GM12891 (cell line): Measurements from ENCODE around the gene ITGB1BP1.
"Not testable (repeated sequence)": the region's sequence is repeated elsewhere in the genome, so short reads cannot be mapped to it uniquely, and the experiment has no call there.

Experiments used
- DNase-seq: peaks from one replicate; pipeline ENCODE4 v3.0.0; 2011; ENCODE audit warnings: low spot score; ENCODE audit not compliant: insufficient read length
- FAIRE-seq: peaks from 2 replicates; lab custom pipeline; 2011; peaks lifted over from hg19 to GRCh38; lab: Jason Lieb, UNC
- PAX5 ChIP-seq: IDR thresholded peaks from 2 replicates; pipeline ENCODE4 v1.6.1; 2011; ENCODE audit warnings: low read length, moderate library complexity, mild to moderate bottlenecking; ENCODE audit not compliant: insufficient read depth, severe bottlenecking
- POLR2A ChIP-seq: IDR thresholded peaks from 2 replicates; pipeline ENCODE4 v1.6.1; 2011; ENCODE audit warnings: low read depth, low read length, control low read depth
- POLR2AphosphoS5 ChIP-seq: IDR thresholded peaks from 2 replicates; pipeline ENCODE4 v1.6.1; 2011; ENCODE audit warnings: low read depth, low read length, control low read depth
- POU2F2 ChIP-seq: IDR thresholded peaks from 2 replicates; pipeline ENCODE4 v1.6.1; 2011; ENCODE audit warnings: low read depth, mild to moderate bottlenecking, control low read depth, low read length, moderate library complexity
- SPI1 ChIP-seq: IDR thresholded peaks from 2 replicates; pipeline ENCODE4 v1.6.1; 2011; ENCODE audit warnings: low read depth, low read length, control low read depth
- TAF1 ChIP-seq: IDR thresholded peaks from 2 replicates; pipeline ENCODE4 v1.6.1; 2011; ENCODE audit warnings: low read depth, low read length, control low read depth

ITGB1BP1 gene

DNA sequence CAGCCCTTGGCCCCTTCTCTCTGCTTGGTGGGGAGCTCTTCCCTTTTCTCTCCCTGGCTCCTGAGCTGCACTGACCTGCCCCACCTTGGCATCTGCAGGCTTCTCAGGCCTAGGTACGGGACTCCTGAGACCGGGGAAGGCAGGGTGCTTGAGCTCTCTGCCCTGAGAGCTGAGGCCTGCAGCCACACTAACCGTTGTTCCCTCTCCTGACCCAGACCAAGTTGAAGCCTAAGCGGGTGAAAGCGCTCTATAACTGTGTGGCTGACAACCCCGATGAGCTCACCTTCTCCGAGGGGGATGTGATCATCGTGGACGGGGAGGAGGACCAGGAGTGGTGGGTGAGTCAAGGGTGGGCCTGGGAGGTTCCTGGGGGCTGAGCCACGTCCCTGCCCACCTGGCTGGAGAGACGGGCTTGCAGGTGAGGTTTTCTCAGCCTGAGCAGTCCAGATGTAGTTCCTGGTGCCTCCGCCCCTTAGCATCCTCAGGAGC lies 22.2 kb downstream of the ITGB1BP1 start:
- TF ChIP-seq TAF1 = no peak
- TF ChIP-seq PAX5 = no peak
- TF ChIP-seq SPI1 = no peak
- no peak for TF ChIP-seq POLR2AphosphoS5
- no peak for TF ChIP-seq POU2F2
- TF ChIP-seq POLR2A = no peak
- FAIRE-seq = no peak
- DNase-seq = no peak

DNA sequence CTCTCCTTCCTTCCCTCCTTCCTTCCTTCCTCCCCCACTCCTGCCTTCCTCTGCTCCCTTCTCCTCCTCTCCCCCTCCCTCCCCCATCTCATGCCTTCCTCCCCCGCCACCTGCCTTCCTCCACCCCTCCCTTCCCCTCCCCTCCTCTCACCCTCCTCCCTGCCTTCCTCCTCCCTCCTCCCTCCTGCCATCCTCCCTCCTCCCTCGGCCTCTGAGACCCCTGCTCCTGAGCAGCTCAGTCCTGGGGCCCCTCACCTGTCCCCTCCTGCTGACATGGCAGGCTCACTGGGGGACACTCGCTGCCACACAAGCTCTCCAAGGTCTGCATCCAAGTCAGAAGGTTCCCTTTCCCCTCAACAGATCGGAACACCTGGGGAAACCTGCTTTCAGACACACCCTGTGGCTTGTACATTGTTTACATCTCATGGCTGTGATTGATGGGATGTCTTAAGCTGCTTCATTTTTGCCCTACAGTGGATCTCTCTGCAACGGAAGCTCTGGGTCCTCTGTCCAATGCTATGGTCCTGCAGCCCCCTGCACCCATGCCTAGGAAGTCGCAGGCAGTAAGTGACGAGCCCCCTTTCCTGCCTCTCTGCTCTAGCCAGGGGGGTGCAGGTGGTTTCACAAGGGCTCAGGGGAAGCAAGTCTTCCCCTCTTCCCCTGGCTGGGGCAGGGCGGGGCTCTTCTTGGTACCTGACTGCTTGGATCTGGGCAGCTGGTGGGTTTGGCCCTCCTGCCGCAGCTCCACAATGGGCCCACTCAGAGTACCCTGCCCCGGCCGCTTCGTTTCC lies 22.9 kb downstream of the ITGB1BP1 start:
- TF ChIP-seq SPI1 (no peak), POLR2AphosphoS5 (no peak), POU2F2 (no peak), TAF1 (no peak), POLR2A (no peak), PAX5 (no peak)
- FAIRE-seq (no peak), DNase-seq (no peak)

DNA sequence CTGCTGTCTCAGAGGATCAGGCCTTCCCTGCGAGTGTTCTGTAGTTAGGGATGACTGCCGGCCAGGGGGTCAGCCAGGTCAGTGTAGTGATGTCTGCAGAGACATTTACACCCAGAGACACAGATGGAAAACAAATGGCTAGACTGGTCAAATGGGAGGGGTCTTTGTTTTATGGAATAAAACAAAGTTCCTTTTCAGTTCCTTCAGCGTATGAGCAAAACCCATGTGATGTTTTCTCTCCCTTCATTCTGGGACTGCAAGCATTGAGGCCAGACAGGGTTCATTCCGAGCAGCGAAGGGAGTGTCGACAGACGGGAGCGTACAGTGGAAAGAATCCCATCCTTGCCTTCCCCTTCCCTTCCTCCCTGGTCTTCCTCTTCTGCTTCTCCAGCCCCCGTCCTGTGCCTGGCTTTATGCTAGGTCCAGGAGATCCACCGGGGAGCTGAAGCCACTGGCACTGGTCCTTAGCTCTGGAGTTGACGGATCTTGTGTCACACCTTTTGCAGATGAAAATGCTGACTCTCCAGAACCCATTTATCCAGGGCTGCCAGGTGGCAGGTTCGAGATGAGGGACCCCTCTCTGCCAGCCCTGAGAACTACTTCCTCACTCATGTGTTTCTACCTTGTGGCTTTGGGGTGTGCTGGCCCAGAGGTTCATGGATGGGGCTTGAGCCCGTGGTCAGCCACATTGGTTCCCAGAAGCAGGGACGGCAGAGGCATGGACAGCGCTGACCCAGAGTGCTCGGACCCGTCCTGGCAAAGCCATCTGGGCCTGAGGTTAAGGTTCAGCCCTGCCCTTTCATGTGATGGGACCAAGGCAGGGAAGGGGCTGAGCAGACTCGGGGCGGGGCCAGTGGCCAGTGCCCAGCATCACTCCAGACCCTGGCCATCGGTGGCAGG lies 24.2 kb downstream of the ITGB1BP1 start:
- FAIRE-seq = no peak

DNA sequence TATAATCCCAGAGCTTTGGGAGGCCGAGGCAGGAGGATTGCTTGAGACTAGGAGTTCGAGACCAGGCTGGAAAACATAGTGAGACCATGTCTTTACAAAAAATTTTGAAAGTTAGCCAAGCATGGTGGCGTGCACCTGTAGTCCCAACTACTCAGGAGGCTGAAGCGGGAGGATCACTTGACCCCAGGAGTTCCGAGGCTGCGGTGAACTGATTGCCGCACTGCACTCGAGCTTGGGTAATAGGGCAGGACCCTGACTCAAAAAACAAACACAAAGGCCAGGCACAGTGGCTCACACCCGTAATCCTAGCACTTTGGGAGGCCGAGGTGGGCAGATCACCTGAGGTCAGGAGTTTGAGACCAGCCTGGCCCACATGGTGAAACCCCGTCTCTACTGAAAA lies 25.1 kb downstream of the ITGB1BP1 start:
- not testable (repeated sequence) for DNase-seq, FAIRE-seq

More for the DNA sequence above, 24.2 kb downstream of the ITGB1BP1 start:
- no peak for DNase-seq
- TF ChIP-seq SPI1 (no peak), TAF1 (no peak), POU2F2 (no peak), POLR2AphosphoS5 (no peak), POLR2A (no peak), PAX5 (no peak)

DNA sequence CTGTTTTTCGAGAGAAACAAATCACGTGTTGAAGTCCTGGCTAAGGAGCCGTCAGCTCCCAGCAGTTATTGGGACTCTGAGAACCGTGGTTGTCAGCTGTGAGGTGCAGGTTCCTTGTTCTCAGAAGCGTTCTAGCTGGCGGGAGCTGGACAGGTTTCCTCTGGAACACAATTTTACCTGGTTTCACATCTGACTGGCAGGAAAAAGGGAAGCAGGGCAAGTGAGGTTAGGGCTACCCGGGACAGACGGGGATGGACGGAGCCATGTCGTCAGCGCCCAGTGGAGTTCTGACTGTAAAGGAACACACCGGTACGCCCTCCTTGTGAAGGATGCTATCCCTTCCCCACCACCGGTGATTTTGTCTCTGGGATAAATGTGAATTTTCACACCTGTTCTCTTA lies 26.1 kb downstream of the ITGB1BP1 start:
- FAIRE-seq = no peak

DNA sequence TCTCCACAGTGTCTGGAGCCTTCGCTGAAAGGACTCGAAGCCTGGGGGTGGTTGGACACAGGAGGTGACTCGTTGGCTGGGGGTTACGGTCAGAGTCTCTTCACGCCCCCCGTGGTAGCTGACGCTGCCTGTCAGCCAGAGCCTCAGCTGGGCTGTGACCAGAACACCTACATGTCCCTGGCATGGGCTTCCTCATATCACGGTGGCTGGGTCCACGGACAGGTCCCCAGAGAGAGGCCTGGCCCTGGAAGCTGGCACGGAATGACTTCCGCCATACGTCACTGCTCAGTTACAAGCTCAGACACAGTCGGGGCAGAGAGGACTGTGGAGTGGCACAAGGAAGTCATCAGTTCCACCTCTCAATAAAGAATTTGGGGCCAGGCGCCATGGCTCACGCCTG lies 28.5 kb downstream of the ITGB1BP1 start:
- no peak for TF ChIP-seq POLR2A
- no peak for TF ChIP-seq POLR2AphosphoS5
- TF ChIP-seq PAX5 = no peak
- no peak for TF ChIP-seq TAF1
- TF ChIP-seq SPI1 = no peak
- no peak for TF ChIP-seq POU2F2
- DNase-seq = no peak
- no peak for FAIRE-seq

More for the DNA sequence above, 26.1 kb downstream of the ITGB1BP1 start:
- TF ChIP-seq POU2F2 (no peak), SPI1 (no peak), POLR2AphosphoS5 (no peak), PAX5 (no peak), TAF1 (no peak), POLR2A (no peak)
- no peak for DNase-seq

DNA sequence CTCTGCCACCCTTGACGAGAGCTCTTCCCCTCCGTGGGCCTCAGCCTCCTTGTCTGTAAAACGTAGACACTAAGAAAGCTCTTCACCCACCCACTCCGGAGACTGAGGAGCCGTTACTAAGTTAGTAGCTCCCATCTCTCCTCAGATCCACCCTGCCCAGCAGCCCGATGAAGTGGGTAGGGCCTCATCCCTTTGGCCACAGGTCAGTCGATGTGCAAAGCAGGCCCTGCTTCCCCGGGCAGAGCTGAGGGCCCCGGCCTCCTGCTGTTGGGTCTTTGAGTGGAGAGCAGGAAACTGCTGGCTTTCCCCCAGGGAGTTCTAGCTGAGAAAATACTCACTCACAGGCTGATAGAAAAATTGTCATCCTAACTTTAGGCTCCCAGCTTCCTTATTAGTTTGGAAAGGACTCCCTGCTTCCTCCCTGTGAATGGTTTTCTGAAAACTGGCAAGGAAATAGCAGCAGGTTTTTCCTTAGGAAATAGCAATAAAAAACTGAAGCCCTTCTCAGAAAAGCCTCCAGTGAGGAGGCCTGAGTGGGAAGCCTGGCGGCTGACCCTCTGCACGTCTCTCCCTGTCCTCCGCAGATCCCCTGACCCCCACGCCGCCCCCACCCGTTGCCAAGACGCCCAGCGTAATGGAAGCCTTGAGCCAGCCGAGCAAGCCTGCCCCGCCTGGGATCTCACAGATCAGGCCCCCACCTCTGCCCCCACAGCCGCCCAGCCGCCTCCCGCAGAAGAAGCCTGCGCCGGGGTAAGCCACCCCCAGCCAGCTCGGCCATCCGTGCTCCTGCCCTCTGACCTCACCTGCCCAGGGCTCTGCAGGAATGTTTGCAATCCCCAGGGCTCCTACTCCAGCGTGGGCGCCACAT lies 30.2 kb downstream of the ITGB1BP1 start:
- no peak for TF ChIP-seq POU2F2
- DNase-seq = no peak
- no peak for FAIRE-seq

DNA sequence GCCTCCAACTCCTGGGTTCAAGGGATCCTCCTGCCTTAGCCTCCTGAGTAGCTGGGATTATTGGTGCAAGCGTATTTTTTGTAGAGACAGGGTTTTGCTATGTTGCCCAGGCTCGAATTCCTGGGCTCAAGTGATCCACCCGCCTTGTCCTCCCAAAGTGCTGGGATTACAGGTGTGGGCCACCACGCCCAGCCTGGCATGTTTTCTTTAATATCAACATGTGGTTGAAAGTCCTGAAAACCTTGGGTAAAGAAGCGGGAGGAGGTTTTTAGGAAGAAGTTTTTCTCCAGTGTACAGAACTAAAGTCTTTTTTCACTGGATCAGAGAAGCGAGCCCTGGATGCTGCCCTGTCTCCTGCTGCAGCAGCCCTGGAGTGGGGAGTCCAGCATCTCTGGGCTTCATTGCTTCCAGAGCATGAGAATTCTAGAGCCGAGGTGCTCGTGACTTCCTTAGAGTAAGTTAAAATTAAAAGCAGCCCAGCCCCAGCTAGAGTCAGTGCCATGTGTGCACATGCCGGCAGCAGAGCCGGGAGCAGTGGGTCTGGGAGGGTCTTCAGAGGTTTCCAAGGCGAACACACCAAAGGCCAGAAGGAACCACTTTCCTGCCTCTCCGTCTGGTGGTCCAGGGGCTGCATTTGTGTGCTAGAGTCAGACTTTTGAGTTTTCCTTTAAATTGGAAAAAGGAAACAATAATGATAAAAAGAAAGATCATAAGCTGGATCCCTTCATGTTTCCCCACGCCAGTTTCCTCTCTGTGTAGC lies 31.2 kb downstream of the ITGB1BP1 start:
- DNase-seq = no peak
- FAIRE-seq = no peak
- no peak for TF ChIP-seq POLR2AphosphoS5
- TF ChIP-seq POLR2A = no peak
- TF ChIP-seq SPI1 = no peak
- no peak for TF ChIP-seq PAX5
- TF ChIP-seq TAF1 = no peak
- TF ChIP-seq POU2F2 = no peak

DNA sequence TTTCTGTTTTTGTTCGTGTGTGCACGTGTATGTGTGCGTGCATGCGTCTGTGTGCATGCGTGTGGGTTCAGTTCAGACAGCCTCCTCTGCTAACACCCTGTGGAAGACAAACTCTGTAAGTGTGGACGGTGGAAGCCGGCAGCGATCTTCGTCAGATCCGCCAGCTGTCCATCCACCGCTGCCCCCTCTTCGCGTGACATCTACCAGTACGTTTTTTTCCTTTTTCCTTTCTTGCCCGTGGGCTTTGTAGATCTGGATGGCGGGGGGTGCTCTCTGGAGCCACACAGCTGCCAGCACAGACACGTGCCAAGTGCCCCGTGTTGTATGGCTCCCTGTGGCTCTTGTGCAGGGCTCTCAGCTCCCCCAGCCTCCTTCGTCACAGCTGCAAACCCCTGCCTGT lies 32.3 kb downstream of the ITGB1BP1 start:
- no peak for DNase-seq

More for the DNA sequence above, 32.3 kb downstream of the ITGB1BP1 start:
- FAIRE-seq = no peak
- TF ChIP-seq SPI1 = no peak
- TF ChIP-seq POU2F2 = no peak
- TF ChIP-seq POLR2A = no peak
- no peak for TF ChIP-seq POLR2AphosphoS5
- no peak for TF ChIP-seq TAF1
- no peak for TF ChIP-seq PAX5
